Heart left ventricle (tissue), 16 donors: ENCODE results near the gene RPTOR. TPM values are rescaled to one million over a fixed set of nuclear protein-coding genes. Genes with fewer than 3 reads are reported as not detected.

Source experiments
- ATAC-seq, 4 donors: fragments of 200-7000 bp; cut with Tn5 transposase; one replicate each; pipeline ENCODE4 v1.9.1; 2020 to 2022; ENCODE audit warnings: moderate library complexity in 4 of 4, mild to moderate bottlenecking in 3 of 4, moderate number of reproducible peaks in 1 of 4
- DNase-seq, 5 donors: peaks; one replicate each; pipeline ENCODE4 v3.0.0-alpha.2; 2020
- H3K27ac ChIP-seq, 12 donors: fragments of 200-600 bp; sonication (generic) in 4 of 12; one replicate each; pipeline versions ENCODE4 v1.5.0 to v1.8.0; 2016 to 2022; ENCODE audit warnings: mild to moderate bottlenecking in 2 of 12
- H3K27me3 ChIP-seq, 9 donors: fragments of 200-600 bp; sonication (generic) in 2 of 9; one replicate each; pipeline versions ENCODE4 v1.5.1 to v1.8.0; 2016 to 2022; ENCODE audit warnings: mild to moderate bottlenecking in 3 of 9
- H3K36me3 ChIP-seq, 9 donors: fragments of 200-600 bp; sonication (generic) in 2 of 9; one replicate each; pipeline versions ENCODE4 v1.5.0 to v1.8.0; 2018 to 2022; ENCODE audit warnings: mild to moderate bottlenecking in 2 of 9
- H3K4me1 ChIP-seq, 12 donors: fragments of 200-600 bp; sonication (generic) in 4 of 12; one replicate each; pipeline versions ENCODE4 v1.5.0 to v1.8.0; 2016 to 2022; ENCODE audit warnings: mild to moderate bottlenecking in 3 of 12
- H3K4me3 ChIP-seq, 12 donors: fragments of 200-600 bp; sonication (generic) in 4 of 12; one replicate each; pipeline versions ENCODE4 v1.5.0 to v1.8.0; 2017 to 2022; ENCODE audit warnings: mild to moderate bottlenecking in 9 of 12, moderate library complexity in 4 of 12
- H3K9me3 ChIP-seq, 12 donors: fragments of 200-600 bp; sonication (generic) in 4 of 12; one replicate each; pipeline versions ENCODE4 v1.5.0 to v1.8.0; 2016 to 2022; ENCODE audit warnings: mild to moderate bottlenecking in 1 of 12
- CTCF ChIP-seq, 12 donors: fragments of 200-600 bp; sonication (generic) in 4 of 12; IDR thresholded peaks; one replicate each; pipeline versions ENCODE4 v1.5.0 to v1.8.0; 2018 to 2022; ENCODE audit warnings: antibody characterized with exemption in 12 of 12, mild to moderate bottlenecking in 5 of 12
- POLR2A ChIP-seq, 2 donors: fragments of 450-650 bp; IDR thresholded peaks; one replicate each; pipeline ENCODE4 v1.6.1; 2017; ENCODE audit warnings: antibody characterized with exemption in 2 of 2, mild to moderate bottlenecking in 2 of 2, moderate library complexity in 2 of 2
- WGBS, 4 donors: extraction: QIAGEN DNeasy Blood & Tissue Kit in 2 of 4; methylation state at CpG; one replicate each; pipeline versions ENCODE4 v1.1.5 to v1.1.7; 2013 to 2018; 5-methylcytosine and 5-hydroxymethylcytosine counted together
- intact Hi-C, 10 donors: fragments of 100-400 bp; cut with DNase I; formaldehyde crosslinking; loops; one replicate each; pipeline versions ENCODE4 v1.11.1 to v1.14.2; 2022
- polyA plus RNA-seq, 2 donors: library from polyadenylated mRNA; stranded (reverse); fragments of 200-250 nt; gene quantifications; one replicate each; pipeline ENCODE4 v1.2.3, GENCODE V29; 2013
- total RNA-seq, 9 donors: library from RNA; depleted of rRNA in 2 of 9; stranded (reverse); fragments of >200 nt in 2 of 9; fragmentation: NEBNext Ultra II Directional in 3 of 9; extraction: Animal tissue kit (Norgen Biotek cat#: 25700) in 3 of 9; gene quantifications; one replicate each; pipeline versions ENCODE4 v1.1.0 to v1.2.4, GENCODE V29; 2016 to 2023
- donor health status: ischemic (EF 13 %, LVEDD 7.1; RV severe dilation, severe dysfunction).
- donor health status: healthy with polysubstance abuse.
- donor health status: DM: no; HTN: yes; CAD: no.
- donor health status: DM: no; HTN: no; CAD: no.
- donor health status: ischemic (EF 25% LVEDD 6.9; RV normal size, moderate dysfunction).
- donor health status: ischemic (EF 25% LVEDD 5.7; RV mildly dilated, moderate dysfunction).
- donor health status: healthy.
- donor health status: DM: yes; HTN: yes; CAD: no.
- donor health status: ischemic (EF 35%, LVEDD 5.7; RV mildly dilated, moderate dysfunction).
- donor health status: nonischemic (EF 11% LVEDD 7.7; RV severe dilation, severe dysfunction).
- donor health status: DM: yes; HTN: yes; CAD: no.
- donor health status: PGD.
- donor health status: ischemic (EF 29% LVEDD 5.4; RV normal size, mild dysfunction).
- donor health status: nonischemic (EF 23%, LVEDD 6.1; RV moderate dilation, normal function).

The RPTOR gene
- total and polyA plus RNA-seq, 11 donors: 14.7 to 31.7 (median 26.0) TPM

- ATAC-seq (no peak), DNase-seq (no peak)
- peaks cover 0 to 11% (median 0%) of the 10 kb centered on the region in 9 donors for H3K27me3 ChIP-seq
- H3K27ac ChIP-seq: no peak overlapping the region
- TF ChIP-seq POLR2A (IDR thresholded peaks at IDR 0.05): no peak
- H3K4me3 ChIP-seq: no peak overlapping the region
- H3K9me3 ChIP-seq: no peaks in the 10 kb centered on the region
- 69 to 79% (median 71%) methylated on average over 1 of the region's 1 CpG for WGBS, 4 donors
- no peaks in the 10 kb centered on the region for H3K36me3 ChIP-seq
- intact Hi-C loops: no loop called here
- peaks cover 0 to 3% (median 0%) of the 10 kb centered on the region in 12 donors for H3K4me1 ChIP-seq
Observed at GRCh38 chr17:80518392-80518791, 26.2 kb upstream of the RPTOR start.

GRCh38 chr17:80519091-80519781 lies 25.4 kb upstream of the RPTOR start:
- no peaks in the 10 kb centered on the region for H3K9me3 ChIP-seq
- no peak overlapping the region for H3K4me3 ChIP-seq
- WGBS, 4 donors: 48 to 57% (median 54%) methylated on average over 7 of the region's 7 CpGs
- no peaks in the 10 kb centered on the region for H3K36me3 ChIP-seq
- intact Hi-C loops: no loop called here
- TF ChIP-seq POLR2A (IDR thresholded peaks at IDR 0.05): no peak
- TF ChIP-seq CTCF (IDR thresholded peaks at IDR 0.05): no peak
- H3K4me1 ChIP-seq: no peaks in the 10 kb centered on the region
- no peak overlapping the region for H3K27ac ChIP-seq
- no peak for ATAC-seq
- peaks cover 0 to 13% (median 0%) of the 10 kb centered on the region in 9 donors for H3K27me3 ChIP-seq
- no peak for DNase-seq

- no peaks in the 10 kb centered on the region for H3K9me3 ChIP-seq
- no peak for TF ChIP-seq POLR2A (IDR thresholded peaks at IDR 0.05)
- TF ChIP-seq CTCF (IDR thresholded peaks at IDR 0.05): no peak
- no peak overlapping the region for H3K27ac ChIP-seq
- 45 to 56% (median 47%) methylated on average over 10 of the region's 10 CpGs for whole genome bisulfite sequencing, 4 donors
- intact Hi-C loops: no loop called here
- H3K4me1 ChIP-seq: no peaks in the 10 kb centered on the region
- H3K27me3 ChIP-seq: peaks cover 0 to 20% (median 0%) of the 10 kb centered on the region in 9 donors
- no peaks in the 10 kb centered on the region for H3K36me3 ChIP-seq
- DNase-seq (no peak), ATAC-seq (no peak)
- no peak overlapping the region for H3K4me3 ChIP-seq
Observed at GRCh38 chr17:80520810-80521455, 23.7 kb upstream of the RPTOR start.

- Histone ChIP-seq H3K27me3 (peaks cover 0 to 41% (median 13%) of the 10 kb centered on the region in 9 donors), H3K27ac (no peak overlapping the region), H3K4me3 (no peak overlapping the region), H3K9me3 (no peaks in the 10 kb centered on the region), H3K36me3 (no peaks in the 10 kb centered on the region), H3K4me1 (no peaks in the 10 kb centered on the region)
- intact Hi-C loops: no loop called here
- ATAC-seq (no peak), DNase-seq (no peak)
- WGBS, 4 donors: 79 to 82% (median 80%) methylated on average over 10 to 12 of the region's 12 CpGs
- TF ChIP-seq CTCF (IDR thresholded peaks at IDR 0.05) (no peak), POLR2A (IDR thresholded peaks at IDR 0.05) (no peak)
Observed at GRCh38 chr17:80523054-80523744, 21.4 kb upstream of the RPTOR start.
